Measurements from ENCODE around the gene ACADSB.

DNA sequence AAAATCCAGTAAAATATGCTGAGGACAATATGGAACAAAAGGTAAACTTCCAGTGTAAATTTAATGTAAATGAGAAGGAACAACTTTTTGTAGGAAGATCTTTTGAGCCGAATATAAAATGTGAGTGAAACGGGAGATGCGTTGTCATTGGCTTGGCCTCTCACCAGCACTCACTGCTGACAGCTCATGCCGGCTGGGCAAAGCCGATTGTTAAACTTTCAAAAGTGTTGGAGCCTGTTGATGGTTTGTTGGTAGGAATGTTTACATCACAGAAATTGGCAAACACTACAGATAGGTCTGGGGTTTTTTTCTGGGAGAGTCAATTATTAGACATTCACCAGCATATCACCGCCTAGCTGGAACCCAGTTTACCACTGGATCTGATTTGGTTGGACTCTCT, 22.5 kb upstream of the ACADSB start:
- TF ChIP-seq POLR2AphosphoS5 (IDR thresholded peaks at IDR 0.05; ENCODE audit: low read depth) = no peak
- TF ChIP-seq, protein P1, sequence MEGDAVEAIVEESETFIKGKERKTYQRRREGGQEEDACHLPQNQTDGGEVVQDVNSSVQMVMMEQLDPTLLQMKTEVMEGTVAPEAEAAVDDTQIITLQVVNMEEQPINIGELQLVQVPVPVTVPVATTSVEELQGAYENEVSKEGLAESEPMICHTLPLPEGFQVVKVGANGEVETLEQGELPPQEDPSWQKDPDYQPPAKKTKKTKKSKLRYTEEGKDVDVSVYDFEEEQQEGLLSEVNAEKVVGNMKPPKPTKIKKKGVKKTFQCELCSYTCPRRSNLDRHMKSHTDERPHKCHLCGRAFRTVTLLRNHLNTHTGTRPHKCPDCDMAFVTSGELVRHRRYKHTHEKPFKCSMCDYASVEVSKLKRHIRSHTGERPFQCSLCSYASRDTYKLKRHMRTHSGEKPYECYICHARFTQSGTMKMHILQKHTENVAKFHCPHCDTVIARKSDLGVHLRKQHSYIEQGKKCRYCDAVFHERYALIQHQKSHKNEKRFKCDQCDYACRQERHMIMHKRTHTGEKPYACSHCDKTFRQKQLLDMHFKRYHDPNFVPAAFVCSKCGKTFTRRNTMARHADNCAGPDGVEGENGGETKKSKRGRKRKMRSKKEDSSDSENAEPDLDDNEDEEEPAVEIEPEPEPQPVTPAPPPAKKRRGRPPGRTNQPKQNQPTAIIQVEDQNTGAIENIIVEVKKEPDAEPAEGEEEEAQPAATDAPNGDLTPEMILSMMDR (IDR thresholded peaks at IDR 0.05; ENCODE audit: insufficient read depth, low read length) = no peak

Measured in HL-60 (cell line).